ENCODE measurements around the gene NWD2. TPM values are rescaled to one million over a fixed set of nuclear protein-coding genes. Genes with fewer than 3 reads are reported as not detected.

The NWD2 gene
- total and polyA plus RNA-seq, 10 donors = 0.05 TPM; not detected in 9

- intact Hi-C loops (cut with DNase I; ENCODE audit: low total_unique reads) = no loop called here
- WGBS, 5 donors = 69 to 81% (median 76%) methylated on average over 6 of the region's 6 CpGs
- TF ChIP-seq POLR2A (IDR thresholded peaks at IDR 0.05) (no peak), POLR2AphosphoS5 (IDR thresholded peaks at IDR 0.05) (no peak)
- TF ChIP-seq, protein P1, sequence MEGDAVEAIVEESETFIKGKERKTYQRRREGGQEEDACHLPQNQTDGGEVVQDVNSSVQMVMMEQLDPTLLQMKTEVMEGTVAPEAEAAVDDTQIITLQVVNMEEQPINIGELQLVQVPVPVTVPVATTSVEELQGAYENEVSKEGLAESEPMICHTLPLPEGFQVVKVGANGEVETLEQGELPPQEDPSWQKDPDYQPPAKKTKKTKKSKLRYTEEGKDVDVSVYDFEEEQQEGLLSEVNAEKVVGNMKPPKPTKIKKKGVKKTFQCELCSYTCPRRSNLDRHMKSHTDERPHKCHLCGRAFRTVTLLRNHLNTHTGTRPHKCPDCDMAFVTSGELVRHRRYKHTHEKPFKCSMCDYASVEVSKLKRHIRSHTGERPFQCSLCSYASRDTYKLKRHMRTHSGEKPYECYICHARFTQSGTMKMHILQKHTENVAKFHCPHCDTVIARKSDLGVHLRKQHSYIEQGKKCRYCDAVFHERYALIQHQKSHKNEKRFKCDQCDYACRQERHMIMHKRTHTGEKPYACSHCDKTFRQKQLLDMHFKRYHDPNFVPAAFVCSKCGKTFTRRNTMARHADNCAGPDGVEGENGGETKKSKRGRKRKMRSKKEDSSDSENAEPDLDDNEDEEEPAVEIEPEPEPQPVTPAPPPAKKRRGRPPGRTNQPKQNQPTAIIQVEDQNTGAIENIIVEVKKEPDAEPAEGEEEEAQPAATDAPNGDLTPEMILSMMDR (IDR thresholded peaks at IDR 0.05 in 8 of 11, conservative IDR thresholded peaks at IDR 0.05 in 3 of 11) = no peak
These were observed 35.5 kb downstream of the NWD2 start for GRCh38 chr4:37279894-37280592.

DNA sequence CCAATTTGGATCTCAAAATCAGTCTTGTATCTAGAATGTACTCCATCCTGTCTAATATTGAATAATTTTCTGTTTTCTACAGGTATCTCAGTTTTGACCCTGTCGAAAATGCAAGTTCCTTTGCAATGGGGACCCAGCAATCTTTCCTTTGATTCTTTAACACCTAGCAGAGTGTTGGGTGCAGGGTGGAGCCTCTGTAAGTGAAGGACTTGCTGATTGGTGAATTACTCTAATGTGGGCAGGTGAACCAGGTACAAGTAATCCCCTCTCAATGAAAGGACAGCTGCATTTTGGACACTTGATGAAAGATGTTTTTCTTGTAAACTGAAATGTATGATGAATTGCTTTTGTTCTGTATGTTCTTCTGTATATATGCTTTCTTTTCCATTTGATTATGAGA lies 54.9 kb downstream of the NWD2 start:
- no peaks in the 10 kb centered on the region for H3K27me3 ChIP-seq (replicated peaks in 1 of 7)
- H3K27ac ChIP-seq = no peak overlapping the region
- intact Hi-C loops (cut with DNase I; ENCODE audit: low total_unique reads) = no loop called here
- H3K36me3 ChIP-seq = no peaks in the 10 kb centered on the region
- WGBS, 5 donors = 71 to 81% (median 77%) methylated on average over 1 of the region's 1 CpG
- H3K4me1 ChIP-seq = no peaks in the 10 kb centered on the region
- DNase-seq = no peak
- TF ChIP-seq POLR2A (IDR thresholded peaks at IDR 0.05) = no peak
- TF ChIP-seq, protein P1 (IDR thresholded peaks at IDR 0.05 in 8 of 11, conservative IDR thresholded peaks at IDR 0.05 in 3 of 11) = no peak
- TF ChIP-seq POLR2AphosphoS5 (IDR thresholded peaks at IDR 0.05) = no peak
- peaks cover 0 to 7% (median 2%) of the 10 kb centered on the region in 8 donors for H3K9me3 ChIP-seq
- no peak overlapping the region for H3K4me3 ChIP-seq

More at GRCh38 chr4:37279894-37280592, 35.5 kb downstream of the NWD2 start:
- no peaks in the 10 kb centered on the region for H3K27me3 ChIP-seq (replicated peaks in 1 of 7)
- H3K4me3 ChIP-seq = no peak overlapping the region
- H3K36me3 ChIP-seq = no peaks in the 10 kb centered on the region
- no peak for DNase-seq
- H3K9me3 ChIP-seq = peaks cover 0 to 29% (median 22%) of the 10 kb centered on the region in 8 donors
- H3K27ac ChIP-seq = no peak overlapping the region
- H3K4me1 ChIP-seq = no peaks in the 10 kb centered on the region

DNA sequence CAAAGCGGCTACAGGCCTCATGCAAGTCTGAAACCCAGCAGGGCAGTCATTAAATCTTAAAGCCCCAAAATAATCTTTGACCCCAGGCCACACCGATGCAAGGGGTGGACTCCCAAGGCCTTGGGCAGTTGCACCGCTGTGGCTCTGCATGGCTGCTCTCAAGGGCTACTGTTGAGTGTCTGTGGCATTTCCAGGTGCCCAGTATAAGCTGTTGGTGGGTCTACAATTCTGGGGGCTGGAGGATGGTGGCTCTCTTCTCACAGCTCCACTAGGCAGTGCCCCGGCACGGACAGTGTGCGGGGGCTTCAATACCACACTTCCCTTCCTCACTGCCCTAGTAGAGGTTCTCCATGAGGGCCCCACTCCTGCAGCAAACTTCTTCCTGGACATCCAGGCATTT lies 60.1 kb downstream of the NWD2 start:
- no peak for DNase-seq
- intact Hi-C loops (cut with DNase I; ENCODE audit: low total_unique reads) = no loop called here
- Histone ChIP-seq H3K36me3 (no peaks in the 10 kb centered on the region), H3K4me3 (no peak overlapping the region), H3K27ac (no peak overlapping the region), H3K27me3 (replicated peaks in 1 of 7) (no peaks in the 10 kb centered on the region), H3K9me3 (peaks cover 0 to 30% (median 17%) of the 10 kb centered on the region in 8 donors), H3K4me1 (no peaks in the 10 kb centered on the region)
- TF ChIP-seq POLR2AphosphoS5 (IDR thresholded peaks at IDR 0.05) (no peak), POLR2A (IDR thresholded peaks at IDR 0.05) (no peak)
- TF ChIP-seq, protein P1 (IDR thresholded peaks at IDR 0.05 in 8 of 11, conservative IDR thresholded peaks at IDR 0.05 in 3 of 11) = no peak
- 81 to 89% (median 88%) methylated on average over 5 to 6 of the region's 6 CpGs for WGBS, 5 donors

GRCh38 chr4:37305984-37306383 lies 61.4 kb downstream of the NWD2 start:
- H3K4me1 ChIP-seq = no peaks in the 10 kb centered on the region
- no peaks in the 10 kb centered on the region for H3K36me3 ChIP-seq
- no peaks in the 10 kb centered on the region for H3K27me3 ChIP-seq (replicated peaks in 1 of 7)
- H3K27ac ChIP-seq = no peak overlapping the region
- intact Hi-C loops (cut with DNase I; ENCODE audit: low total_unique reads) = no loop called here
- WGBS, 5 donors = 60 to 79% (median 77%) methylated on average over 1 of the region's 1 CpG
- H3K9me3 ChIP-seq = peaks cover 0 to 36% (median 20%) of the 10 kb centered on the region in 8 donors
- no peak for DNase-seq
- H3K4me3 ChIP-seq = no peak overlapping the region
- no peak for TF ChIP-seq POLR2AphosphoS5 (IDR thresholded peaks at IDR 0.05)
- no peak for TF ChIP-seq POLR2A (IDR thresholded peaks at IDR 0.05)
- TF ChIP-seq, protein P1 (IDR thresholded peaks at IDR 0.05 in 8 of 11, conservative IDR thresholded peaks at IDR 0.05 in 3 of 11) = no peak

Data from spleen (tissue), 11 donors.